ENCODE data around the gene ZNF710. TPM values are rescaled to one million over a fixed set of nuclear protein-coding genes. Genes with fewer than 3 reads are reported as not detected.
A peak's percentile ranks its signal among the peaks of the same experiment; 100 is the strongest.
"Not testable (repeated sequence)": the region's sequence is repeated elsewhere in the genome, so short reads cannot be mapped to it uniquely, and the experiment has no call there.

Gene ZNF710
- total and polyA plus RNA-seq, 4 donors, result 5.3 to 33.0 (median 17.5) TPM

- 0% methylated on average over 104 of the region's 104 CpGs for WGBS (ENCODE audit: insufficient coverage)
- no peaks in the 10 kb centered on the region for H3K27me3 ChIP-seq (ENCODE audit: control insufficient read depth, insufficient read depth, low read length)
- H3K27ac ChIP-seq (ENCODE audit: low read depth, low read length), result peak within 1 kb of the TSS; percentile 94
- peak within 1 kb of the TSS; percentile 72 for H3K4me3 ChIP-seq (ENCODE audit: low read depth, low read length)
- DNase-seq (ENCODE audit: low read depth in 4 of 6, low spot score in 6 of 6), result peak; percentile 57 to 95 (median 76)
- peaks cover 64% of the 10 kb centered on the region for H3K4me1 ChIP-seq (ENCODE audit: control insufficient read depth, insufficient read depth, low read length)
- no peaks in the 10 kb centered on the region for H3K9me3 ChIP-seq (ENCODE audit: control insufficient read depth, insufficient read depth, low read length)
- H3K36me3 ChIP-seq (ENCODE audit: control insufficient read depth, insufficient read depth, low read length), result peaks cover 4% of the 10 kb centered on the region
These were observed 101.1 kb downstream of the ZNF710 start, which contains the start of gene IDH2 for GRCh38 chr15:90101969-90102890. Gene IDH2, minus strand, starts transcription at chr15:90102468. Its CDS starts 78 bp downstream, at chr15:90102390.

- Histone ChIP-seq H3K4me1 (ENCODE audit: control insufficient read depth, insufficient read depth, low read length) (peaks cover 52% of the 10 kb centered on the region), H3K27ac (ENCODE audit: low read depth, low read length) (no peak overlapping the region), H3K9me3 (ENCODE audit: control insufficient read depth, insufficient read depth, low read length) (no peaks in the 10 kb centered on the region), H3K36me3 (ENCODE audit: control insufficient read depth, insufficient read depth, low read length) (no peaks in the 10 kb centered on the region), H3K27me3 (ENCODE audit: control insufficient read depth, insufficient read depth, low read length) (no peaks in the 10 kb centered on the region), H3K4me3 (ENCODE audit: low read depth, low read length) (no peak overlapping the region)
- WGBS (ENCODE audit: insufficient coverage), result 82% methylated on average over 2 of the region's 5 CpGs
- DNase-seq (ENCODE audit: low read depth in 4 of 6, low spot score in 6 of 6), result no peak
These were observed 102.7 kb downstream of the ZNF710 start for GRCh38 chr15:90103701-90104329.

DNA sequence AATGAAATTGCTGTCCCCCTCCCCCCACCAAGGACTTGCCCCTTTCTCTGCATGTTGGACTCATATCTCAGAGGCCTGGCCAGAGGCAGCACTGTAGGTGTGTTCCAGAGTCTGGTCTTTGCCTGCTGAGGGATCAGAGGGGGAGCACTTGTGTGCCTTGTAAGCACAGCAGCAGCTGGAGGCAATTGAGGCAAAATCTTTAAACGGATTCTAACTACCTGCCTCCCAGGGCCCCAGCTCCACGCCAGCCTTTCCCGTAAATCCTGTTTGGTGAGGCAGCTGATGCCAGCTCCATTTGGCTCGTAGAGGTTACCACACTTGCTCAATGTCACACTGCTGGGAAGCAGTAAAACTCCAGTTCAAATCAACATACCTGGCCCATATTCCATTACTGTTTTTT is 103.4 kb downstream of the ZNF710 start:
- 78% methylated on average over 4 of the region's 4 CpGs for WGBS (ENCODE audit: insufficient coverage)
- H3K27me3 ChIP-seq (ENCODE audit: control insufficient read depth, insufficient read depth, low read length), result no peaks in the 10 kb centered on the region
- H3K9me3 ChIP-seq (ENCODE audit: control insufficient read depth, insufficient read depth, low read length), result no peaks in the 10 kb centered on the region
- H3K4me1 ChIP-seq (ENCODE audit: control insufficient read depth, insufficient read depth, low read length), result peaks cover 44% of the 10 kb centered on the region
- H3K27ac ChIP-seq (ENCODE audit: low read depth, low read length), result no peak overlapping the region
- no peak overlapping the region for H3K4me3 ChIP-seq (ENCODE audit: low read depth, low read length)
- no peak for DNase-seq (ENCODE audit: low read depth in 4 of 6, low spot score in 6 of 6)
- no peaks in the 10 kb centered on the region for H3K36me3 ChIP-seq (ENCODE audit: control insufficient read depth, insufficient read depth, low read length)

GRCh38 chr15:90105521-90105920 is 104.4 kb downstream of the ZNF710 start:
- H3K36me3 ChIP-seq (ENCODE audit: control insufficient read depth, insufficient read depth, low read length), result no peaks in the 10 kb centered on the region
- DNase-seq (ENCODE audit: low read depth in 4 of 6, low spot score in 6 of 6), result no peak
- no peak overlapping the region for H3K4me3 ChIP-seq (ENCODE audit: low read depth, low read length)
- H3K9me3 ChIP-seq (ENCODE audit: control insufficient read depth, insufficient read depth, low read length), result no peaks in the 10 kb centered on the region
- H3K4me1 ChIP-seq (ENCODE audit: control insufficient read depth, insufficient read depth, low read length), result peaks cover 35% of the 10 kb centered on the region
- no peaks in the 10 kb centered on the region for H3K27me3 ChIP-seq (ENCODE audit: control insufficient read depth, insufficient read depth, low read length)
- H3K27ac ChIP-seq (ENCODE audit: low read depth, low read length), result no peak overlapping the region
- WGBS (ENCODE audit: insufficient coverage), result 66% methylated on average over 7 of the region's 7 CpGs

DNA sequence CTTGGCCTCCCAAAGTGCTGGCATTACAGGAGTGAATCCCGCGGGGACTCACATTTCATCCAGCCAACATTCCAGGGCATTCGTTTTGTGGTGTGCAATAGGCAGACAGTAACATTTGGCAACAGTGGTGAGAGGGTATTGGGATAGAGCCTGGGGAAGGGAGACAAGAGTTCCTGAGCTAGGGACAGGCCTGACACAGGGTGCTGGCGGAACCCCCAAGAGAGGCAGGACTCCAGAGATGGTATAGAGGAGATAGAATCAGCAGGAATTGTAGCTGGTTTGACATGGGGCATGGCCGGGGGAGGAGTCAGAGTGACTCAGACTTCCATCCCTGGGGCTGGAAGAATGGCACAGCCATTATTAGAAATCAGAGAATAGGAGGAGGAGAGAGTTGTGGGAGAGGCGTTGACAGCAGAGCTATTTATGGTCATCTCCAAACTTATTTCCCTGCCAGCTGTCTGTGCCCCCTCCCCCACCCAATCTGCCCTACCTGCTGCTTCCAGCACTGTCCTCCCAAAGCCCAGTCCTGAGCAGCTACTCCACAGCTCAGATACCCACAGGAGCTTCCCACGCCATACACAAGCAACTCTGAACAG is 105.5 kb downstream of the ZNF710 start:
- no peaks in the 10 kb centered on the region for H3K27me3 ChIP-seq (ENCODE audit: control insufficient read depth, insufficient read depth, low read length)
- no peak for DNase-seq (ENCODE audit: low read depth in 4 of 6, low spot score in 6 of 6)
- peaks cover 24% of the 10 kb centered on the region for H3K4me1 ChIP-seq (ENCODE audit: control insufficient read depth, insufficient read depth, low read length)
- H3K9me3 ChIP-seq (ENCODE audit: control insufficient read depth, insufficient read depth, low read length), result no peaks in the 10 kb centered on the region
- no peak overlapping the region for H3K27ac ChIP-seq (ENCODE audit: low read depth, low read length)
- WGBS (ENCODE audit: insufficient coverage), result 76% methylated on average over 3 of the region's 7 CpGs
- no peak overlapping the region for H3K4me3 ChIP-seq (ENCODE audit: low read depth, low read length)
- H3K36me3 ChIP-seq (ENCODE audit: control insufficient read depth, insufficient read depth, low read length), result no peaks in the 10 kb centered on the region

- not testable (repeated sequence) for H3K36me3 ChIP-seq (ENCODE audit: control insufficient read depth, insufficient read depth, low read length); H3K27ac ChIP-seq (ENCODE audit: low read depth, low read length); H3K9me3 ChIP-seq (ENCODE audit: control insufficient read depth, insufficient read depth, low read length); H3K27me3 ChIP-seq (ENCODE audit: control insufficient read depth, insufficient read depth, low read length); DNase-seq (ENCODE audit: low read depth in 4 of 6, low spot score in 6 of 6); H3K4me3 ChIP-seq (ENCODE audit: low read depth, low read length)
- peaks cover 16% of the 10 kb centered on the region for H3K4me1 ChIP-seq (ENCODE audit: control insufficient read depth, insufficient read depth, low read length)
- no CpG with 5 or more reads among the region's 5 CpGs for WGBS (ENCODE audit: insufficient coverage)
These were observed 106.9 kb downstream of the ZNF710 start for GRCh38 chr15:90108038-90108437.

DNA sequence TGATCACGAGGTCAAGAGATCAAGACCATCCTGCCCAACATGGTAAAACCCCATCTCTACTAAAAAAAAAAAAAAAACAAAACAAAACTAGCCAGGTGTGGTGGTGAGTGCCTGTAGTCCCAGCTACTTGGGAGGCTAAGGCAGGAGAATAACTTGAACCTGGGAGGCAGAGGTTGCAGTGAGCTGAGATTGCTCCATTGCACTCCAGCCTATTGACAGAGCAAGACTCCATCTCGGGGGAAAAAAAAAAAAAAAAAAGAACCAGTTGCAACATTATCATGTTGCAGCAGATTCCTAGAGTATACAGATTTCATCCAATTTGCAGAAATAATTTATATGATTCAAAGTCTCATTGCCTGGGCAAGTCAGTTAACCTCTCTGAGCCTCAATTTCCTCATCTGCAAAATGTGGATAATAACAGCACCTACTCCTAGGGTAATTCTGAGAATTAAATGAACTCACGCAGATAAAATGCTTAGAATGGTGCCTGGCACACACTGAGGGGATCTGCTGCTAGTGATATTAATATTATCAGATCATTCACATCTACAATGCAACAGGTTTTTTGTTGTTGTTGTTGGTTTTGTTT is 108.1 kb downstream of the ZNF710 start:
- not testable (repeated sequence) for H3K4me1 ChIP-seq (ENCODE audit: control insufficient read depth, insufficient read depth, low read length); H3K27me3 ChIP-seq (ENCODE audit: control insufficient read depth, insufficient read depth, low read length); H3K4me3 ChIP-seq (ENCODE audit: low read depth, low read length); H3K9me3 ChIP-seq (ENCODE audit: control insufficient read depth, insufficient read depth, low read length); H3K27ac ChIP-seq (ENCODE audit: low read depth, low read length); DNase-seq (ENCODE audit: low read depth in 4 of 6, low spot score in 6 of 6); H3K36me3 ChIP-seq (ENCODE audit: control insufficient read depth, insufficient read depth, low read length)
- WGBS (ENCODE audit: insufficient coverage), result no CpG with 5 or more reads among the region's 3 CpGs

DNA sequence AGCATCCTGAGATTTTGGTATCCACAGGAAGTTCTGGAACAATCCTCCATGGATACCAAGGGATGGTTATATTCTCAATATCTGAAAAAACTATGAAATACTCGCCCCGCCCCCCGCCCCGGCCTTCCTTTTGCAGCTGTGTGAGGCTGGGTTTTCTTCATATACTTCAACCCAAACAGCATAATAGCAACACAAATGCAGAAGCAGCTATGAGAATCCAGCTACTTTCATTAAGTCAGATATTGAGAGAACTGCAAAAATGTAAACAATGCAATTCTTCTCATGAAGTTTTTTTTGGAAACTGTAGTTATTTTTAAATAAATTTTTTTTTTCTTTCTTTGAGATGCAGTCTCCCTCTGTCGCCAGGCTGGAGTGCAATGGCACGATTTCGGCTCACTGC is 112.0 kb downstream of the ZNF710 start:
- no peaks in the 10 kb centered on the region for H3K27me3 ChIP-seq (ENCODE audit: control insufficient read depth, insufficient read depth, low read length)
- H3K4me1 ChIP-seq (ENCODE audit: control insufficient read depth, insufficient read depth, low read length), result no peaks in the 10 kb centered on the region
- no peak overlapping the region for H3K4me3 ChIP-seq (ENCODE audit: low read depth, low read length)
- no CpG with 5 or more reads among the region's 7 CpGs for WGBS (ENCODE audit: insufficient coverage)
- H3K36me3 ChIP-seq (ENCODE audit: control insufficient read depth, insufficient read depth, low read length), result no peaks in the 10 kb centered on the region
- H3K27ac ChIP-seq (ENCODE audit: low read depth, low read length), result no peak overlapping the region
- no peak for DNase-seq (ENCODE audit: low read depth in 4 of 6, low spot score in 6 of 6)
- no peaks in the 10 kb centered on the region for H3K9me3 ChIP-seq (ENCODE audit: control insufficient read depth, insufficient read depth, low read length)

- H3K9me3 ChIP-seq (ENCODE audit: control insufficient read depth, insufficient read depth, low read length), result no peaks in the 10 kb centered on the region
- no peak overlapping the region for H3K4me3 ChIP-seq (ENCODE audit: low read depth, low read length)
- DNase-seq (ENCODE audit: low read depth in 4 of 6, low spot score in 6 of 6), result no peak
- H3K27me3 ChIP-seq (ENCODE audit: control insufficient read depth, insufficient read depth, low read length), result no peaks in the 10 kb centered on the region
- H3K27ac ChIP-seq (ENCODE audit: low read depth, low read length), result no peak overlapping the region
- WGBS (ENCODE audit: insufficient coverage), result 44% methylated on average over 1 of the region's 2 CpGs
- no peaks in the 10 kb centered on the region for H3K4me1 ChIP-seq (ENCODE audit: control insufficient read depth, insufficient read depth, low read length)
- no peaks in the 10 kb centered on the region for H3K36me3 ChIP-seq (ENCODE audit: control insufficient read depth, insufficient read depth, low read length)
These were observed 113.4 kb downstream of the ZNF710 start for GRCh38 chr15:90114451-90114901.

Measured in spinal cord (tissue), 10 donors.